HEK293 (cell line): ENCODE data around the gene TUG1.

Experiments used
- CTCF ChIA-PET: fragments of 350-600 bp; formaldehyde crosslinking; extraction: SDS; loops from one replicate; lab custom pipeline; 2021; ENCODE audit warnings: antibody characterized with exemption; lab: Yijun Ruan, JAX
- POLR2A ChIA-PET: fragments of 300-600 bp; formaldehyde crosslinking; extraction: SDS; loops from one replicate; lab custom pipeline; 2020; ENCODE audit warnings: antibody characterized with exemption, inconsistent platforms; lab: Yijun Ruan, JAX
- H3K27ac ChIP-seq: fragments of 200-500 bp; sonication (Bioruptor generic); 2 replicates; pipeline ENCODE4 v1.5.1; 2014; ENCODE audit warnings: low read depth, low read length, control low read depth, inconsistent platforms; ENCODE audit errors: extremely low read depth
- H3K36me3 ChIP-seq, 2 experiments: fragments of 200-500 bp in 1 of 2; sonication (Bioruptor generic) in 1 of 2; 1 replicate in 1 of 2; 2 replicates in 1 of 2; pipeline ENCODE4 v1.5.1; 2014 to 2017; ENCODE audit warnings: inconsistent platforms in 2 of 2, low read length in 2 of 2; ENCODE audit not compliant: control insufficient read depth in 2 of 2, insufficient read depth in 1 of 2
- H3K4me1 ChIP-seq: fragments of 200-500 bp; sonication (Bioruptor generic); 2 replicates; pipeline ENCODE4 v1.5.1; 2014; ENCODE audit warnings: mild to moderate bottlenecking, low read length, inconsistent platforms; ENCODE audit not compliant: control insufficient read depth, insufficient read depth
- H3K4me3 ChIP-seq: 2 replicates; pipeline ENCODE4 v1.5.1; 2011; ENCODE audit warnings: low read depth, mild to moderate bottlenecking, control low read depth, low read length, moderate library complexity
- H3K9me3 ChIP-seq: fragments of 200-500 bp; sonication (Bioruptor generic); 2 replicates; pipeline ENCODE4 v1.5.1; 2014; ENCODE audit warnings: low read depth, low read length, inconsistent platforms; ENCODE audit not compliant: control insufficient read depth, insufficient read depth
- BCL11A ChIP-seq: fragments of 450-650 bp; formaldehyde crosslinking; IDR thresholded peaks from 2 replicates; pipeline ENCODE4 v1.5.1; 2016; ENCODE audit warnings: low read depth, missing biosample characterization, missing genetic modification characterization
- GLIS1 ChIP-seq: fragments of 450-650 bp; formaldehyde crosslinking; IDR thresholded peaks from 2 replicates; pipeline ENCODE4 v1.5.1; 2016; ENCODE audit warnings: missing biosample characterization, missing genetic modification characterization
- MEIS1 ChIP-seq: sonication (generic); formaldehyde crosslinking; IDR thresholded peaks from 2 replicates; pipeline ENCODE4 v1.8.1; 2022; ENCODE audit warnings: missing genetic modification reagents, mild to moderate bottlenecking, borderline replicate concordance
- PRDM4 ChIP-seq: fragments of 450-650 bp; formaldehyde crosslinking; IDR thresholded peaks from 2 replicates; pipeline ENCODE4 v1.5.1; 2017; ENCODE audit warnings: missing biosample characterization, missing genetic modification characterization
- SCRT1 ChIP-seq: fragments of 450-650 bp; formaldehyde crosslinking; IDR thresholded peaks from 2 replicates; pipeline ENCODE4 v1.5.1; 2016; ENCODE audit warnings: missing biosample characterization, missing genetic modification characterization, borderline replicate concordance
- ZFP41 ChIP-seq: fragments of 450-650 bp; formaldehyde crosslinking; IDR thresholded peaks from 2 replicates; pipeline ENCODE4 v1.5.1; 2016; ENCODE audit warnings: missing biosample characterization, missing genetic modification characterization, borderline replicate concordance
- ZIC2 ChIP-seq: fragments of 450-650 bp; formaldehyde crosslinking; IDR thresholded peaks from 2 replicates; pipeline ENCODE4 v1.5.1; 2016; ENCODE audit warnings: missing biosample characterization, missing genetic modification characterization
- ZNF148 ChIP-seq: fragments of 450-650 bp; formaldehyde crosslinking; IDR thresholded peaks from 2 replicates; pipeline ENCODE4 v1.5.0; 2017; ENCODE audit warnings: missing biosample characterization, missing genetic modification characterization, borderline replicate concordance
- ZNF302 ChIP-seq: fragments of 450-650 bp; formaldehyde crosslinking; IDR thresholded peaks from 2 replicates; pipeline ENCODE4 v1.5.1; 2016; ENCODE audit warnings: missing biosample characterization, missing genetic modification characterization, low read depth
- ZNF335 ChIP-seq: fragments of 450-650 bp; formaldehyde crosslinking; conservative IDR thresholded peaks from 2 replicates; pipeline ENCODE4 v1.5.1; 2016; ENCODE audit warnings: missing biosample characterization, missing genetic modification characterization
- ZNF354C ChIP-seq: fragments of 450-650 bp; formaldehyde crosslinking; IDR thresholded peaks from 2 replicates; pipeline ENCODE4 v1.5.1; 2016; ENCODE audit warnings: missing biosample characterization, missing genetic modification characterization, low read depth, borderline replicate concordance
- ZNF398 ChIP-seq: fragments of 450-650 bp; formaldehyde crosslinking; IDR thresholded peaks from 2 replicates; pipeline ENCODE4 v1.5.1; 2017; ENCODE audit warnings: missing biosample characterization, missing genetic modification characterization
- ZNF433 ChIP-seq: fragments of 450-650 bp; formaldehyde crosslinking; IDR thresholded peaks from 2 replicates; pipeline ENCODE4 v1.5.1; 2016; ENCODE audit warnings: missing biosample characterization, missing genetic modification characterization, low read depth
- ZNF488 ChIP-seq: fragments of 450-650 bp; formaldehyde crosslinking; IDR thresholded peaks from 2 replicates; pipeline ENCODE4 v1.5.1; 2016; ENCODE audit warnings: missing biosample characterization, missing genetic modification characterization
- ZNF510 ChIP-seq: fragments of 450-650 bp; formaldehyde crosslinking; IDR thresholded peaks from 2 replicates; pipeline ENCODE4 v1.5.1; 2018; ENCODE audit warnings: mild to moderate bottlenecking, missing genetic modification characterization, missing biosample characterization; ENCODE audit not compliant: insufficient replicate concordance
- ZNF521 ChIP-seq: fragments of 450-650 bp; formaldehyde crosslinking; IDR thresholded peaks from 2 replicates; pipeline ENCODE4 v1.5.1; 2017; ENCODE audit warnings: missing biosample characterization, mild to moderate bottlenecking, missing genetic modification characterization
- ZNF571 ChIP-seq: fragments of 450-650 bp; formaldehyde crosslinking; IDR thresholded peaks from 2 replicates; pipeline ENCODE4 v1.5.0; 2017; ENCODE audit warnings: missing biosample characterization, missing genetic modification characterization
- ZNF596 ChIP-seq: fragments of 450-650 bp; IDR thresholded peaks from 2 replicates; pipeline ENCODE4 v1.5.0; 2018; ENCODE audit warnings: missing biosample characterization, mild to moderate bottlenecking, missing genetic modification characterization, moderate library complexity
- ZNF654 ChIP-seq: fragments of 450-650 bp; formaldehyde crosslinking; IDR thresholded peaks from 2 replicates; pipeline ENCODE4 v1.5.1; 2016; ENCODE audit warnings: low read depth, missing biosample characterization, missing genetic modification characterization
- ZNF658 ChIP-seq: fragments of 450-650 bp; formaldehyde crosslinking; IDR thresholded peaks from 2 replicates; pipeline ENCODE4; 2016; ENCODE audit warnings: missing biosample characterization, missing genetic modification characterization
- ZSCAN23 ChIP-seq: fragments of 450-650 bp; formaldehyde crosslinking; IDR thresholded peaks from 2 replicates; pipeline ENCODE4 v1.5.1; 2016; ENCODE audit warnings: missing biosample characterization, missing genetic modification characterization
- ZSCAN4 ChIP-seq: fragments of 450-650 bp; formaldehyde crosslinking; IDR thresholded peaks from 2 replicates; pipeline ENCODE4 v1.5.1; 2017; ENCODE audit warnings: missing biosample characterization, missing genetic modification characterization

The TUG1 gene

GRCh38 chr22:30964858-30965257, 4.2 kb upstream of the TUG1 start (continued):
- TF ChIP-seq ZNF354C (tag by site-specific recombination) (no peak), ZNF433 (tag by site-specific recombination) (no peak), ZNF398 (tag by site-specific recombination) (no peak), ZSCAN23 (tag by site-specific recombination) (no peak), ZSCAN4 (tag by site-specific recombination) (no peak)
- TF ChIP-seq, all 188 proteins: peak for 0

- ChIA-PET CTCF (interaction anchor here (0.6 to 1.5 kb wide), 8 partner anchors 27 to 663 kb away, joined by 3 to 5 read pairs (median 3); partner anchors contain the start of genes LIMK2 and SELENOM), POLR2A (interaction anchor here (0.6 to 2.6 kb wide), 21 partner anchors 9 to 545 kb away, joined by 3 to 29 read pairs (median 4); partner anchors contain the start of genes DRG1, INPP5J, LIMK2 and PES1)
- H3K36me3 ChIP-seq = peaks cover 6 to 45% of the 10 kb centered on the region in 2 experiments
- peak within 1 kb of the TSS; percentile 95 for H3K27ac ChIP-seq
- peaks cover 5% of the 10 kb centered on the region; the same call in 1 of the 2 replicates for H3K4me1 ChIP-seq
- H3K9me3 ChIP-seq = peaks cover 11% of the 10 kb centered on the region
- H3K4me3 ChIP-seq = peak within 1 kb of the TSS; percentile 82
- TF ChIP-seq ZNF521 (tag by site-specific recombination) (no peak), ZNF354C (tag by site-specific recombination) (no peak), SCRT1 (tag by site-specific recombination) (no peak), ZNF596 (no peak), ZNF488 (tag by site-specific recombination) (no peak), ZNF571 (tag by site-specific recombination) (no peak), ZIC2 (tag by site-specific recombination) (no peak), BCL11A (tag by site-specific recombination) (no peak), ZNF654 (tag by site-specific recombination) (no peak), ZFP41 (tag by site-specific recombination) (no peak), ZNF658 (tag by site-specific recombination) (no peak), ZNF302 (tag by site-specific recombination) (no peak), MEIS1 (CRISPR knock-in tag) (no peak), ZNF510 (tag by site-specific recombination) (no peak), ZNF335 (no peak; the same call in none of the 2 replicates), ZNF148 (tag by site-specific recombination) (no peak), PRDM4 (tag by site-specific recombination) (no peak), GLIS1 (tag by site-specific recombination) (peak; percentile 63)
Observed at GRCh38 chr22:30968015-30968923, 796 bp upstream of the TUG1 start, which contains the start of gene MORC2. Gene MORC2 (minus strand): TSS chr22:30968774. CDS start chr22:30967889, 885 bp downstream.
